ENCODE measurements around the gene BIRC6.

The BIRC6 gene

DNA sequence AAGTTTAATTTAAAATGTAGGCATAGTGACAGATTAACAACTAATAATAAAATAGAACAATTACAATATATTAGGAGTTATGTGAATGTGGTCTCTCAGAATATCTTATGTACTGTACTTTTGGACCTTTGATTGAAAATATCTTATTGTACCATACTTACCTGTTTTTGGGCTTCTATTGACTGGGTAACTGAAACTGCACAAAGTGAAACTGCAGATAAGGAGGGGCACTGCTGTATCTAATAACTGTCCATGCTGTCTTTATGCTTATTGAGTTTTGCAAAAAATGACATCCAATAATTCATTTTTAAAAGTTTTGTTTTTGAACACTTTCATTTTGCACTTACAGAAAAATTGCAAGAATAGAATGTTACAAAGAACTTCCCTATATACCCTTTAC is 19.9 kb downstream of the BIRC6 start:
- DNase-seq (ENCODE audit: insufficient read length, low spot score) (no peak), FAIRE-seq (peak; percentile 50)
- no peak for TF ChIP-seq POU2F2 (IDR thresholded peaks at IDR 0.05; ENCODE audit: low read depth, low read length)

DNA sequence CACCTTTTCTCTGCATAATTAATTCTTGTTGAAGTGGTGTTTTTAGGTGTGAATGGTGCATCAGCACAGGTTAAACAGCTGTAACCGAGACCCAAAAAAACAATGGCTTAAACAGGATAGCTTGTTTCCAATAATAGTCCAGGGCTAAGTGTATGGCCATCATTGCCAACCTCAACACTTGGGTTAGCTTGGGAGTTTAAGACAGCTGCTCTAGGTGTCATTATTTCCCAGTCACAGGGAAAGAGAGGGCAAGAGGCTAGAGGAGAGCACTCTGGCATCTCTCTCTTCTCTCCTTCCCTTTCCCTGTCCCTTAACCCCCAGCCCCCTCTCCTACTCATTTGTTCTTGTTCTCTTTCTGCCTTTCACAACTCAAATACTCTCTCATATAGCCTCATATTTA is 21.1 kb downstream of the BIRC6 start:
- FAIRE-seq = no peak
- no peak for DNase-seq (ENCODE audit: insufficient read length, low spot score)
- no peak for TF ChIP-seq SPI1 (IDR thresholded peaks at IDR 0.05; ENCODE audit: low read depth, low read length)
- TF ChIP-seq POLR2AphosphoS5 (IDR thresholded peaks at IDR 0.05; ENCODE audit: low read depth, low read length) = no peak

- TF ChIP-seq SPI1 (IDR thresholded peaks at IDR 0.05; ENCODE audit: low read depth, low read length) = no peak
- TF ChIP-seq PAX5 (IDR thresholded peaks at IDR 0.05; ENCODE audit: insufficient read depth, low read length, severe bottlenecking) = no peak
- no peak for TF ChIP-seq POLR2AphosphoS5 (IDR thresholded peaks at IDR 0.05; ENCODE audit: low read depth, low read length)
- TF ChIP-seq POU2F2 (IDR thresholded peaks at IDR 0.05; ENCODE audit: low read depth, low read length) = no peak
- no peak for TF ChIP-seq POLR2A (IDR thresholded peaks at IDR 0.05; ENCODE audit: low read depth, low read length)
- no peak for TF ChIP-seq TAF1 (IDR thresholded peaks at IDR 0.05; ENCODE audit: low read depth, low read length)
- FAIRE-seq = no peak
- no peak for DNase-seq (ENCODE audit: insufficient read length, low spot score)
Measured at GRCh38 chr2:32379352-32379751, 22.5 kb downstream of the BIRC6 start.

DNA sequence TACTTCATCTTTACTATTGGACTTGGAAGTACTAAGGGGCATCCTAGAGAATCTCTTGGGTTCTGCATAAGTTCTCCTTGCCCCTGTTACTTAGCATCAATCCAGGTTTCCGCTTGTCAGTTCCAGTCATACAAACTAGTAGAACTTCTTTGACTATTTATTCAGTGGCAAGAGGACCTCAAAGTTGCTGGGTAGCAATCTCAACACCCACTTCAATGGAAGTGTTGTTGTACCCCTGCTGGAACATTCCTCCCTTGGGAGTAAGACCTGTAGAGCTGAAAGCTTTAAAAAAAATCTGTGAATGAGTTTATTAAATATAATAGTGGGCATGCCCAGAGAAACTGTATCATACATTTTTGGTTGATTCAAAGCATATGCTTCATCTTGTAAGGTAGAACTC is 27.0 kb downstream of the BIRC6 start:
- TF ChIP-seq TAF1 (IDR thresholded peaks at IDR 0.05; ENCODE audit: low read depth, low read length) (no peak), POLR2AphosphoS5 (IDR thresholded peaks at IDR 0.05; ENCODE audit: low read depth, low read length) (no peak), PAX5 (IDR thresholded peaks at IDR 0.05; ENCODE audit: insufficient read depth, low read length, severe bottlenecking) (no peak), SPI1 (IDR thresholded peaks at IDR 0.05; ENCODE audit: low read depth, low read length) (no peak), POU2F2 (IDR thresholded peaks at IDR 0.05; ENCODE audit: low read depth, low read length) (no peak), POLR2A (IDR thresholded peaks at IDR 0.05; ENCODE audit: low read depth, low read length) (no peak)
- DNase-seq (ENCODE audit: insufficient read length, low spot score) (no peak), FAIRE-seq (no peak)

GRCh38 chr2:32384529-32384928 is 27.7 kb downstream of the BIRC6 start:
- no peak for TF ChIP-seq POU2F2 (IDR thresholded peaks at IDR 0.05; ENCODE audit: low read depth, low read length)
- TF ChIP-seq POLR2A (IDR thresholded peaks at IDR 0.05; ENCODE audit: low read depth, low read length) = no peak
- TF ChIP-seq TAF1 (IDR thresholded peaks at IDR 0.05; ENCODE audit: low read depth, low read length) = no peak
- no peak for TF ChIP-seq SPI1 (IDR thresholded peaks at IDR 0.05; ENCODE audit: low read depth, low read length)
- TF ChIP-seq PAX5 (IDR thresholded peaks at IDR 0.05; ENCODE audit: insufficient read depth, low read length, severe bottlenecking) = no peak
- no peak; the same call in 1 of the 2 replicates for TF ChIP-seq POLR2AphosphoS5 (IDR thresholded peaks at IDR 0.05; ENCODE audit: low read depth, low read length)

GRCh38 chr2:32386739-32387138 is 29.9 kb downstream of the BIRC6 start:
- FAIRE-seq = no peak
- TF ChIP-seq POU2F2 (IDR thresholded peaks at IDR 0.05; ENCODE audit: low read depth, low read length) (no peak), TAF1 (IDR thresholded peaks at IDR 0.05; ENCODE audit: low read depth, low read length) (no peak), SPI1 (IDR thresholded peaks at IDR 0.05; ENCODE audit: low read depth, low read length) (no peak)
- no peak for DNase-seq (ENCODE audit: insufficient read length, low spot score)

More at GRCh38 chr2:32384529-32384928, 27.7 kb downstream of the BIRC6 start:
- FAIRE-seq (no peak), DNase-seq (ENCODE audit: insufficient read length, low spot score) (no peak)

GRCh38 chr2:32399221-32399620 is 42.4 kb downstream of the BIRC6 start:
- DNase-seq (ENCODE audit: insufficient read length, low spot score) (no peak), FAIRE-seq (no peak)

DNA sequence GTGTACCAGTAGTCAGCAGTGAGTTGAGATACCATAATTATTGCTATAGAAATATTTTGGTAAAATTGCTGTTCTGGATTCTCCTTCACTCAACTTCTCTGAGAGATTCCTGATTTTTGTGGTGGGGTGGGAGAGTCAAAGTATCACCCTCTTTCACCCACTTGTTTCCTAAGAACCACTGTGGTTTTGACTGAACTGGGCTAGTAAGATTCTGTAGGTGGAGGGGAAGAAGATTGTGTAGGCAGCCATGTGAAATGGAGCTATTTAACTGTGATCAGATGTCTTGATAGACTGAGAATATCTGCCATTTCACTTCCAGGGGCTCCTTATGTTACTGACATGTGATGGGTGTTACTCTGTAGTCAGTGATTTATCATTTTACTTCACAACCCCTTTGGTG is 45.3 kb downstream of the BIRC6 start:
- TF ChIP-seq TAF1 (IDR thresholded peaks at IDR 0.05; ENCODE audit: low read depth, low read length) (no peak), PAX5 (IDR thresholded peaks at IDR 0.05; ENCODE audit: insufficient read depth, low read length, severe bottlenecking) (no peak), POU2F2 (IDR thresholded peaks at IDR 0.05; ENCODE audit: low read depth, low read length) (no peak), SPI1 (IDR thresholded peaks at IDR 0.05; ENCODE audit: low read depth, low read length) (no peak), POLR2AphosphoS5 (IDR thresholded peaks at IDR 0.05; ENCODE audit: low read depth, low read length) (no peak)
- FAIRE-seq = peak; percentile 51
- DNase-seq (ENCODE audit: insufficient read length, low spot score) = no peak

More at GRCh38 chr2:32399221-32399620, 42.4 kb downstream of the BIRC6 start:
- no peak for TF ChIP-seq POU2F2 (IDR thresholded peaks at IDR 0.05; ENCODE audit: low read depth, low read length)
- TF ChIP-seq POLR2A (IDR thresholded peaks at IDR 0.05; ENCODE audit: low read depth, low read length) = no peak
- no peak for TF ChIP-seq SPI1 (IDR thresholded peaks at IDR 0.05; ENCODE audit: low read depth, low read length)
- TF ChIP-seq PAX5 (IDR thresholded peaks at IDR 0.05; ENCODE audit: insufficient read depth, low read length, severe bottlenecking) = no peak
- no peak for TF ChIP-seq TAF1 (IDR thresholded peaks at IDR 0.05; ENCODE audit: low read depth, low read length)
- no peak for TF ChIP-seq POLR2AphosphoS5 (IDR thresholded peaks at IDR 0.05; ENCODE audit: low read depth, low read length)

DNA sequence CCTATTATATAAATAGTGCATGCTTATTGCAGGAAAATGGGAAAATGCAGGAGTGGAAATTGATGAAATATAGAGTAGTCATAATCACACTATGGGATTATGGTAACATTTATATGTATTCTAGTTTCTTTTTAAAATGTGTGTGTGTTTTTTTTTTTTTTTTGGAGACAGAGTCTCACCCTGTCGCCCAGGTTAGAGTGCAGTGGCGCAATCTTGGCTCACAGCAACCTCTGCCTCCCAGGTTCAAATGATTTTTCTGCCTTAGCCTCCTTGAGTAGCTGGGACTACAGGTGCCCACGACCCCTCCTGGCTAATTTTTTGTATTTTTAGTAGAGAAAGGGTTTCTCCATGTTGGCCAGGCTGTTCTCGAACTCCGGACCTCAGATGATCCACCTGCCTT is 47.0 kb downstream of the BIRC6 start:
- TF ChIP-seq POLR2A (IDR thresholded peaks at IDR 0.05; ENCODE audit: low read depth, low read length) = no peak
- TF ChIP-seq SPI1 (IDR thresholded peaks at IDR 0.05; ENCODE audit: low read depth, low read length) = no peak
- no peak for TF ChIP-seq POLR2AphosphoS5 (IDR thresholded peaks at IDR 0.05; ENCODE audit: low read depth, low read length)
- no peak for TF ChIP-seq POU2F2 (IDR thresholded peaks at IDR 0.05; ENCODE audit: low read depth, low read length)
- no peak for TF ChIP-seq TAF1 (IDR thresholded peaks at IDR 0.05; ENCODE audit: low read depth, low read length)
- DNase-seq (ENCODE audit: insufficient read length, low spot score) (no peak), FAIRE-seq (no peak)

DNA sequence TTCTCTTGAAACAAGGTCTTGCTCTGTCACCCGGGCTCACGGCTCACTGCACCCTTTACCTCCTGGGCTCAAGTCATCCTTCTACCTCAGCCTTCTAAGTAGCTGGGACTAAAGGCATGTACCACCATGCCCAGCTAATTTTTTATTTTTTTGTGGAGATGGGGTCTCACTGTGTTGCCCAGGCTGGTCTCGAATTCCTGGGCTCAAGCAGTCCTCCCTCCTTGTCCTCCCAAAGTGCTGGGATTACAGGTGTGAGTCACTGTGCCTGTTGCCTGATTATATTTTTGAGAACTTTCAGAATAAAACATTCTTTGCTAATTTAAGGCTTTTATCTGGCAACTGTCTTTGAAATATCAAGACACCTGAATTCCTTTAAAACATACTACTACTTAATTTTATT is 47.9 kb downstream of the BIRC6 start:
- no peak for DNase-seq (ENCODE audit: insufficient read length, low spot score)
- TF ChIP-seq PAX5 (IDR thresholded peaks at IDR 0.05; ENCODE audit: insufficient read depth, low read length, severe bottlenecking) (no peak), SPI1 (IDR thresholded peaks at IDR 0.05; ENCODE audit: low read depth, low read length) (no peak), POU2F2 (IDR thresholded peaks at IDR 0.05; ENCODE audit: low read depth, low read length) (no peak), TAF1 (IDR thresholded peaks at IDR 0.05; ENCODE audit: low read depth, low read length) (no peak), POLR2A (IDR thresholded peaks at IDR 0.05; ENCODE audit: low read depth, low read length) (no peak), POLR2AphosphoS5 (IDR thresholded peaks at IDR 0.05; ENCODE audit: low read depth, low read length) (no peak)
- FAIRE-seq = no peak

GRCh38 chr2:32416519-32416918 is 59.7 kb downstream of the BIRC6 start:
- TF ChIP-seq PAX5 (IDR thresholded peaks at IDR 0.05; ENCODE audit: insufficient read depth, low read length, severe bottlenecking) = no peak
- no peak for FAIRE-seq

More at GRCh38 chr2:32416519-32416918, 59.7 kb downstream of the BIRC6 start:
- no peak for DNase-seq (ENCODE audit: insufficient read length, low spot score)

Data from GM12891 (cell line).